ENCODE results near the gene DLGAP4. TPM values are rescaled to one million over a fixed set of nuclear protein-coding genes. Genes with fewer than 3 reads are reported as not detected.
A peak's percentile ranks its signal among the peaks of the same experiment; 100 is the strongest.

DLGAP4 gene
- total and polyA plus RNA-seq, 4 donors, result 33.2 to 150 (median 97.7) TPM

- no peak for ATAC-seq (ENCODE audit: low FRiP score)
- Histone ChIP-seq H3K27ac (ENCODE audit: low read depth in 1 of 2, low read length in 2 of 2) (no peak overlapping the region), H3K9me3 (ENCODE audit: control insufficient read depth, low read length) (no peaks in the 10 kb centered on the region), H3K27me3 (ENCODE audit: control insufficient read depth in 1 of 2, insufficient read depth in 2 of 2, low read length in 1 of 2) (no peaks in the 10 kb centered on the region), H3K4me1 (ENCODE audit: control insufficient read depth in 1 of 2, insufficient read depth in 2 of 2, low read length in 2 of 2) (peaks cover 3 to 6% of the 10 kb centered on the region in 2 donors), H3K4me3 (ENCODE audit: low read length in 2 of 2) (no peak overlapping the region), H3K36me3 (ENCODE audit: control insufficient read depth in 1 of 2, insufficient read depth in 2 of 2, low read length in 1 of 2) (no peaks in the 10 kb centered on the region)
- intact Hi-C loops (cut with DNase I), result no loop called here
- WGBS, 2 donors, result 53 to 57% methylated on average over 1 of the region's 1 CpG
- DNase-seq, result no peak
These were observed 184.1 kb downstream of the DLGAP4 start for GRCh38 chr20:36490191-36490590.

- no peak for DNase-seq
- no peak for ATAC-seq (ENCODE audit: low FRiP score)
- H3K36me3 ChIP-seq (ENCODE audit: control insufficient read depth in 1 of 2, insufficient read depth in 2 of 2, low read length in 1 of 2), result no peaks in the 10 kb centered on the region
- no peaks in the 10 kb centered on the region for H3K27me3 ChIP-seq (ENCODE audit: control insufficient read depth in 1 of 2, insufficient read depth in 2 of 2, low read length in 1 of 2)
- H3K27ac ChIP-seq (ENCODE audit: low read depth in 1 of 2, low read length in 2 of 2), result peak overlapping the region; percentile 11 to 29
- intact Hi-C loops (cut with DNase I), result no loop called here
- no peaks in the 10 kb centered on the region for H3K9me3 ChIP-seq (ENCODE audit: control insufficient read depth, low read length)
- H3K4me1 ChIP-seq (ENCODE audit: control insufficient read depth in 1 of 2, insufficient read depth in 2 of 2, low read length in 2 of 2), result peaks cover 2 to 6% of the 10 kb centered on the region in 2 donors
- WGBS, 2 donors, result 22 to 26% methylated on average over 8 of the region's 8 CpGs
- H3K4me3 ChIP-seq (ENCODE audit: low read length in 2 of 2), result no peak overlapping the region
These were observed 185.9 kb downstream of the DLGAP4 start for GRCh38 chr20:36491901-36492617.

GRCh38 chr20:36493051-36493800 is 187.1 kb downstream of the DLGAP4 start:
- intact Hi-C loops (cut with DNase I), result no loop called here
- 27 to 31% methylated on average over 10 of the region's 10 CpGs for WGBS, 2 donors
- no peak for DNase-seq
- ATAC-seq (ENCODE audit: low FRiP score), result peak; percentile 24
- H3K36me3 ChIP-seq (ENCODE audit: control insufficient read depth in 1 of 2, insufficient read depth in 2 of 2, low read length in 1 of 2), result no peaks in the 10 kb centered on the region
- H3K9me3 ChIP-seq (ENCODE audit: control insufficient read depth, low read length), result no peaks in the 10 kb centered on the region
- H3K4me3 ChIP-seq (ENCODE audit: low read length in 2 of 2), result no peak overlapping the region
- peaks cover 0 to 10% of the 10 kb centered on the region in 2 donors for H3K4me1 ChIP-seq (ENCODE audit: control insufficient read depth in 1 of 2, insufficient read depth in 2 of 2, low read length in 2 of 2)
- no peaks in the 10 kb centered on the region for H3K27me3 ChIP-seq (ENCODE audit: control insufficient read depth in 1 of 2, insufficient read depth in 2 of 2, low read length in 1 of 2)
- H3K27ac ChIP-seq (ENCODE audit: low read depth in 1 of 2, low read length in 2 of 2), result peak overlapping the region in 1 of 2 donors; percentile 34

GRCh38 chr20:36493801-36494114 is 187.6 kb downstream of the DLGAP4 start:
- H3K27me3 ChIP-seq (ENCODE audit: control insufficient read depth in 1 of 2, insufficient read depth in 2 of 2, low read length in 1 of 2), result no peaks in the 10 kb centered on the region
- 4 to 7% methylated on average over 7 of the region's 7 CpGs for WGBS, 2 donors
- peak; percentile 55 for ATAC-seq (ENCODE audit: low FRiP score)
- H3K36me3 ChIP-seq (ENCODE audit: control insufficient read depth in 1 of 2, insufficient read depth in 2 of 2, low read length in 1 of 2), result no peaks in the 10 kb centered on the region
- intact Hi-C loops (cut with DNase I), result no loop called here
- peaks cover 0 to 10% of the 10 kb centered on the region in 2 donors for H3K4me1 ChIP-seq (ENCODE audit: control insufficient read depth in 1 of 2, insufficient read depth in 2 of 2, low read length in 2 of 2)
- peak; percentile 81 to 90 for DNase-seq
- H3K27ac ChIP-seq (ENCODE audit: low read depth in 1 of 2, low read length in 2 of 2), result peak overlapping the region in 1 of 2 donors; percentile 34
- H3K9me3 ChIP-seq (ENCODE audit: control insufficient read depth, low read length), result no peaks in the 10 kb centered on the region
- H3K4me3 ChIP-seq (ENCODE audit: low read length in 2 of 2), result no peak overlapping the region

GRCh38 chr20:36496707-36497669 is 190.8 kb downstream of the DLGAP4 start:
- no peak for DNase-seq
- intact Hi-C loops (cut with DNase I), result loop anchor here in 1 of 2 donors (5.0 kb wide), 1 partner anchor 35 kb away; no protein-coding TSS in a partner anchor
- Histone ChIP-seq H3K4me3 (ENCODE audit: low read length in 2 of 2) (no peak overlapping the region), H3K36me3 (ENCODE audit: control insufficient read depth in 1 of 2, insufficient read depth in 2 of 2, low read length in 1 of 2) (peaks cover 2% of the 10 kb centered on the region in 2 donors), H3K27me3 (ENCODE audit: control insufficient read depth in 1 of 2, insufficient read depth in 2 of 2, low read length in 1 of 2) (no peaks in the 10 kb centered on the region), H3K9me3 (ENCODE audit: control insufficient read depth, low read length) (no peaks in the 10 kb centered on the region), H3K4me1 (ENCODE audit: control insufficient read depth in 1 of 2, insufficient read depth in 2 of 2, low read length in 2 of 2) (peaks cover 0 to 4% of the 10 kb centered on the region in 2 donors), H3K27ac (ENCODE audit: low read depth in 1 of 2, low read length in 2 of 2) (peak overlapping the region in 1 of 2 donors; percentile 14)
- WGBS, 2 donors, result 81 to 82% methylated on average over 33 of the region's 33 CpGs
- ATAC-seq (ENCODE audit: low FRiP score), result no peak

- Histone ChIP-seq H3K27ac (ENCODE audit: low read depth in 1 of 2, low read length in 2 of 2) (peak overlapping the region in 1 of 2 donors; percentile 14), H3K36me3 (ENCODE audit: control insufficient read depth in 1 of 2, insufficient read depth in 2 of 2, low read length in 1 of 2) (peaks cover 2% of the 10 kb centered on the region in 2 donors), H3K4me1 (ENCODE audit: control insufficient read depth in 1 of 2, insufficient read depth in 2 of 2, low read length in 2 of 2) (peaks cover 0 to 4% of the 10 kb centered on the region in 2 donors), H3K27me3 (ENCODE audit: control insufficient read depth in 1 of 2, insufficient read depth in 2 of 2, low read length in 1 of 2) (no peaks in the 10 kb centered on the region), H3K9me3 (ENCODE audit: control insufficient read depth, low read length) (no peaks in the 10 kb centered on the region), H3K4me3 (ENCODE audit: low read length in 2 of 2) (no peak overlapping the region)
- no peak for DNase-seq
- intact Hi-C loops (cut with DNase I), result loop anchor here in 1 of 2 donors (5.0 kb wide), 1 partner anchor 36 kb away; no protein-coding TSS in a partner anchor
- 3 to 9% methylated on average over 4 of the region's 4 CpGs for WGBS, 2 donors
- ATAC-seq (ENCODE audit: low FRiP score), result no peak
These were observed 191.7 kb downstream of the DLGAP4 start for GRCh38 chr20:36497856-36498255.

GRCh38 chr20:36498386-36499179 is 192.4 kb downstream of the DLGAP4 start:
- intact Hi-C loops (cut with DNase I), result loop anchor here in 1 of 2 donors (5.0 kb wide), 1 partner anchor 36 kb away; no protein-coding TSS in a partner anchor
- peaks cover 0 to 4% of the 10 kb centered on the region in 2 donors for H3K4me1 ChIP-seq (ENCODE audit: control insufficient read depth in 1 of 2, insufficient read depth in 2 of 2, low read length in 2 of 2)
- WGBS, 2 donors, result 13 to 21% methylated on average over 14 of the region's 14 CpGs

More at GRCh38 chr20:36498386-36499179, 192.4 kb downstream of the DLGAP4 start:
- Histone ChIP-seq H3K27ac (ENCODE audit: low read depth in 1 of 2, low read length in 2 of 2) (peak overlapping the region; percentile 14 to 29), H3K4me3 (ENCODE audit: low read length in 2 of 2) (no peak overlapping the region), H3K9me3 (ENCODE audit: control insufficient read depth, low read length) (no peaks in the 10 kb centered on the region), H3K27me3 (ENCODE audit: control insufficient read depth in 1 of 2, insufficient read depth in 2 of 2, low read length in 1 of 2) (no peaks in the 10 kb centered on the region), H3K36me3 (ENCODE audit: control insufficient read depth in 1 of 2, insufficient read depth in 2 of 2, low read length in 1 of 2) (peaks cover 2% of the 10 kb centered on the region in 2 donors)
- ATAC-seq (ENCODE audit: low FRiP score), result no peak
- no peak for DNase-seq

All from aorta (tissue), 5 donors.